ENCODE data around the gene FILIP1L. TPM values are rescaled to one million over a fixed set of nuclear protein-coding genes. Genes with fewer than 3 reads are reported as not detected.

Gene FILIP1L
- total RNA-seq, 1 donor from 2014 or later, result 33.4 TPM

GRCh38 chr3:99952306-99952705, 162.0 kb downstream of the FILIP1L start:
- TF ChIP-seq, protein P1, sequence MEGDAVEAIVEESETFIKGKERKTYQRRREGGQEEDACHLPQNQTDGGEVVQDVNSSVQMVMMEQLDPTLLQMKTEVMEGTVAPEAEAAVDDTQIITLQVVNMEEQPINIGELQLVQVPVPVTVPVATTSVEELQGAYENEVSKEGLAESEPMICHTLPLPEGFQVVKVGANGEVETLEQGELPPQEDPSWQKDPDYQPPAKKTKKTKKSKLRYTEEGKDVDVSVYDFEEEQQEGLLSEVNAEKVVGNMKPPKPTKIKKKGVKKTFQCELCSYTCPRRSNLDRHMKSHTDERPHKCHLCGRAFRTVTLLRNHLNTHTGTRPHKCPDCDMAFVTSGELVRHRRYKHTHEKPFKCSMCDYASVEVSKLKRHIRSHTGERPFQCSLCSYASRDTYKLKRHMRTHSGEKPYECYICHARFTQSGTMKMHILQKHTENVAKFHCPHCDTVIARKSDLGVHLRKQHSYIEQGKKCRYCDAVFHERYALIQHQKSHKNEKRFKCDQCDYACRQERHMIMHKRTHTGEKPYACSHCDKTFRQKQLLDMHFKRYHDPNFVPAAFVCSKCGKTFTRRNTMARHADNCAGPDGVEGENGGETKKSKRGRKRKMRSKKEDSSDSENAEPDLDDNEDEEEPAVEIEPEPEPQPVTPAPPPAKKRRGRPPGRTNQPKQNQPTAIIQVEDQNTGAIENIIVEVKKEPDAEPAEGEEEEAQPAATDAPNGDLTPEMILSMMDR (conservative IDR thresholded peaks at IDR 0.05; ENCODE audit: low read depth, low read length), result no peak
- H3K4me3 ChIP-seq (ENCODE audit: low read depth, low read length), result no peak overlapping the region
- DNase-seq (ENCODE audit: low read depth), result peak; percentile 72

- TF ChIP-seq, protein P1 (conservative IDR thresholded peaks at IDR 0.05; ENCODE audit: low read depth, low read length), result no peak
- no peak for DNase-seq (ENCODE audit: low read depth)
- H3K4me3 ChIP-seq (ENCODE audit: low read depth, low read length), result no peak overlapping the region
These were observed 162.6 kb downstream of the FILIP1L start for GRCh38 chr3:99951701-99952100.

GRCh38 chr3:99950921-99951320, 163.4 kb downstream of the FILIP1L start:
- no peak for DNase-seq (ENCODE audit: low read depth)
- H3K4me3 ChIP-seq (ENCODE audit: low read depth, low read length), result no peak overlapping the region
- TF ChIP-seq, protein P1 (conservative IDR thresholded peaks at IDR 0.05; ENCODE audit: low read depth, low read length), result no peak

- TF ChIP-seq, protein P1 (conservative IDR thresholded peaks at IDR 0.05; ENCODE audit: low read depth, low read length), result no peak
- DNase-seq (ENCODE audit: low read depth), result no peak
These were observed 164.2 kb downstream of the FILIP1L start for GRCh38 chr3:99949956-99950670.

GRCh38 chr3:99948467-99949089, 165.7 kb downstream of the FILIP1L start:
- TF ChIP-seq, protein P1 (conservative IDR thresholded peaks at IDR 0.05; ENCODE audit: low read depth, low read length), result no peak
- H3K4me3 ChIP-seq (ENCODE audit: low read depth, low read length), result no peak overlapping the region
- no peak for DNase-seq (ENCODE audit: low read depth)

More at GRCh38 chr3:99949956-99950670, 164.2 kb downstream of the FILIP1L start:
- no peak overlapping the region for H3K4me3 ChIP-seq (ENCODE audit: low read depth, low read length)

GRCh38 chr3:99947356-99947755, 166.9 kb downstream of the FILIP1L start:
- TF ChIP-seq, protein P1 (conservative IDR thresholded peaks at IDR 0.05; ENCODE audit: low read depth, low read length), result no peak

More at GRCh38 chr3:99947356-99947755, 166.9 kb downstream of the FILIP1L start:
- DNase-seq (ENCODE audit: low read depth), result no peak
- H3K4me3 ChIP-seq (ENCODE audit: low read depth, low read length), result no peak overlapping the region
